GM21717 (cell line): Measurements from ENCODE around the gene RENBP.

Source experiments
- ATAC-seq: cut with Tn5 transposase; IDR thresholded peaks from one replicate; pipeline ENCODE4 v1.9.1; 2021; ENCODE audit warnings: mild to moderate bottlenecking, moderate library complexity; ENCODE audit not compliant: unreplicated experiment

Gene RENBP

DNA sequence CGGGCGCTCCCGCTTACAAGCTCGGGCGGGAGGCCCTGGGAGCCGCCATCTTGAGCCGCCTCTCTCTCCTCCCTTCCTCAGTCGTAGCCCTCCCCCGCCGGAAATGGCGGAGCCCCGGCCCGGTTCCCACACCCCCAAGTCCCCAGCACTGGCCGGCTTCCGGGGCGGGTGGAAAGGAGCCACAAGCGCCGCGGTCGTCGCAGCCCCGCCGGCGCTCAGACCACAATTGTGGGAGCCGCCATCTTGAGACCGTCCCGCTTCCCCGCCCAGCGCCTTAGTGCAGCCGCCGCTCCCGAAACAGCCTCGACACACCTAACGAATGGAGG lies 26.6 kb upstream of the RENBP start:
- peak; percentile 47 for ATAC-seq

GRCh38 chrX:153970357-153971123 lies 26.1 kb upstream of the RENBP start:
- ATAC-seq, result peak; percentile 9

DNA sequence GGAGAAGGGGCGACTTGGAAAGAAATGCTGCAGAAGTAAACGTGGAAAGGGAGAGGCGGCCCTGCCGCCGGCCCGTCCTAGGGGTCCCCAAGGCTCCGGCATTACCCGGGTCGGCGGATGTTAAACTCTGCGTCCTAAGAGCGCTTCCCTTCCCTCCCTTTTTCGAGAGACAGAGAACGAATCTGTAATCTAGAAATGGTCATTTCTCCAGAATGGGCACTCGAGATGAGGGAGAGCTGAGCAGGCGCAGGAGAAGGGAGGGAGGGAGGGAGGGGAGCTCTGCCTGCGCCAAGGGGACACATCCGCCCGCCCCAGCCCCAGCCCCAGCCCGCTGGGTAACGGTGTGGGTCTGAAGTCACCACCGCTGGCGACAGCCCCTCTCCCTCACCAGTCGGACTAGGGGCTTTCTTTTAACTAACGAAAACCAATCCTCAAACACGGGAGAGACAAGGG lies 25.5 kb upstream of the RENBP start:
- no peak for ATAC-seq

DNA sequence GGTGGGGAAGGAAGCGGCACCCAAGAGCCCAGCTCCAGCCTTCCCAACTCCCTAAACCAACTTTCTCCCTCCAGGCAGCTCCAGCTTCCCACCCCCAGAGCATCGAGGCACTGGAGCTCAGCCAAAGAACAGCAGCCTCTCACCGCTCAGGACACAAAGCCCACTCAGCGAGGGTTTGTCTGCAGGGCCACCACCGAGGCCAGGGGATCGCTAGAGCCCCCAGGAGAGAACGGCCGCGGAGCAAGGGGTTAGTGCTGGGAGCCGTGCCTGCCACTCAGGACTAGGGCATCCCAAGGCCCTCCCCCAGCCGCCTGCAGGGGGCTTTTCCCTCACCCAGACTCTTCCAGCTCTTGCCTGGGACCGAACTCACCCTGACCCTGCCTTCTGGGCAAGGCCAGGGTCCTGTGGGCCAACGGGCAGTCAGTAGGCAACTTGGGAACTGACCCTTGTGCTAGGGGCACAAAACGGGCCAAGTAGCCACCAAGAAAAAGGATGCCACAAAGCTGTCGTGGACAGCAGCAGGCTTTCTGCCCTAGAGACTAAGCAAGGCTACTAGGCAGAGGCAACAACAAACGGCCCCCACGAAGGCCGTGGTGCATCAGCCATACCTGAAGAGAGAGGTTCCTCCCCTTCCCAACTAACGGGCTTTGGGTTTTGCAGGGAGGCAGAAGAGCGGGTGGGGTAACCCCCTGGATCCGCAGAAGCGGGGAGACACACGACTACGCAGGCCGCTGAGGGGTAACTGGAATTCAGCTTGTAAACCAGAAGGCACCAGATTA lies 24.9 kb upstream of the RENBP start:
- ATAC-seq, result no peak

DNA sequence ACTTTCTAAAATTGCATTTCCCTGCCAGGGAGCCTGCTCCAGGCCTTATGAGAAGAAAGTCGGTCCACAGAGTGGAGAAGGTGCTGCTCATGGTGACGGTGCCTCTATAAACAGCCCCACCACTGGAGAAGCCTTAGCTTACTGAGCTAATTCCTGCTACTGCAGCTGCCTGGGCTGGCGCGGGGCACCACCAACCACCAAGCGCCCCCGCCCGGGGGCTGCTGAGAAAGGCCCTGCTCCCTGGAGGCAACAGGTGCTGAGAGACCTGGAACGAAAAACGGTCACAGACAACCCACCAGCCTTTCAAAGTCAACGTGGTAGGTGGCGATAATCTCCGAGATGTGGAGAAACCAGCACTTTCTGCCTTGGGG lies 24.3 kb upstream of the RENBP start:
- ATAC-seq, result no peak

GRCh38 chrX:153968255-153968654 lies 23.8 kb upstream of the RENBP start:
- ATAC-seq, result no peak

DNA sequence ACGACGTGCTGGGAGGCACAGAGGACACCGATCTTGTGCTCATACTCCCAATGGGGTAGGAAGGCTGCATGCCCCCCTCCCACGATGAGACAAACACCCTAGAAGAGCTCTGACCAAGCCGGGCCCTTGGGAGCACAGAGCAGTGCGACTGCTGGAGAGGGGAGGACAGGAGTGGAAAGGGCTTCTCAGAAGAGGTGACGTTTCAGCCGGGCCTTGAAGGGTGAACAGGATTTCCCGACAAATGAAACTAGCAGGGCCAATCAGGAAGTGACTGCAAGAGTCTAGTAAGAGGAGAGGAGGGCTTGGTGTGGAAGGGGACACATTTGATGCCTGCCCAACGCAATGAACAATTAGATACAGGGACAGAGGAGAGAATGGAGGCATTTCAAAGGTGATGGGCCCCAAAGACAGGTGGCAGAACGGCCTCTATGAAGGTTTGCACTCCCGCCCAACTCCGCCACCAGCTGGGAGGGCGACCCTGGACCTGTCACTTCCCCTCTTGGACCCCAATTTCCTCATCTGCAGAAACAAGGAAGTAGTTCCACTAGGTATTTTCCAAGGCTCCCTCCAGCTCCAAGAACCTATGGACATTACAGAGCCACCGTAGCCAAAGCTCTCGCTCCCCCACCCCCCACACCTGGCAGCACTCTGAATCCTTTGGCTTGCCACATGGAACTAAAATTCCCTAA lies 23.2 kb upstream of the RENBP start:
- no peak for ATAC-seq

DNA sequence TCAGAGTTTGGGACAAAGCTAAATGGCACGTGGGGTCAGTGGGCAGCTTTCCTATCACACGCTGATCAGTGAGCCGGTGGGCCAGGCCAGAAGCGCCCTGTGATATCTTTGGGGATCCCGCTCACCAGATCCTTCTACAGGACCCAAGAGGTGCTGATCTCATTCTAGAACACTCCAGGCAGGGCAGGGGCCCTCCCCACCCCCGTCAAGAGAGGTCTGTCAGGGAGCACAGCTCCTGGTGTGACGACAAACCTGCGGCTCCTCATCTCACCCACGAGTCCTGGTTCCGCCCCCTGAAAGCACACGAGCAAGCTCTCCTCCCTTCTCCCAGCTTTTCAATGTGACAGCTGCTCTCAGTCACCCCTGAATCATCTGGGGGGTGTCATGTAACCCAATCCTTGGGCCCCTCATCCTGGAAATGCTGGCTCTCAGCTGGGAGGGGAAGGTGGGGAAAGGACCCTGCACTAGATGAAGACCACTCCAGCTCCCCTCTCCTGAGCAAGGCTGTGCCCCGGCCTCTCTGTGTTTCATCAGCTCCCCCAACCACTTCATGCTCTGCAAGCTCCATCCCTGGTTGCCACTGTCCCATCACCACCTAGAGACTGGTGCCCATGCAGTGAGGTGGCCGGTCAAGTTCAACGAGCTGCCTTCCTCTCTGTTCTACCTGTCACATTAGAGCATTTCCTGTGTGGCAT lies 22.5 kb upstream of the RENBP start:
- ATAC-seq, result no peak

- no peak for ATAC-seq
These were observed 21.8 kb upstream of the RENBP start for GRCh38 chrX:153966283-153966688.

DNA sequence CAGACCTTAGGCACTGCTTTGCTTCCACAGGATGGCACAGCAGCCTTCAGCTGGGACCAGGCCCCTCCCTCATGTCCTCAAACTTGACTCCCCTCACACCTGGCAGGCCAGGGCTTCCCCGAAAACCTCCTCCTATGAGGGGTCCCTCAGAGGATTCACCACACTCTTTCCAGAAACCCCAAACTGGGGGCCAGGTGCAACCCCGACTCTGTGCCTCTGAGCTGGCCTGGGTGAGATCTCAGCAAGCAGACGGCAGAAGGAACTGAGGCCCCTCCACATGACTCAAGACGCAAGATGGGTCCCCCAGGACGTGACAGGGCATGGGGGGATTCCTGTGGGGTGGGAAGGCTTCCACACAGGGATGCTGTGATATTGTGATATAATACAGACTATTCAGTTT lies 21.0 kb upstream of the RENBP start:
- no peak for ATAC-seq

- ATAC-seq, result no peak
These were observed 19.7 kb upstream of the RENBP start for GRCh38 chrX:153964105-153964504.

DNA sequence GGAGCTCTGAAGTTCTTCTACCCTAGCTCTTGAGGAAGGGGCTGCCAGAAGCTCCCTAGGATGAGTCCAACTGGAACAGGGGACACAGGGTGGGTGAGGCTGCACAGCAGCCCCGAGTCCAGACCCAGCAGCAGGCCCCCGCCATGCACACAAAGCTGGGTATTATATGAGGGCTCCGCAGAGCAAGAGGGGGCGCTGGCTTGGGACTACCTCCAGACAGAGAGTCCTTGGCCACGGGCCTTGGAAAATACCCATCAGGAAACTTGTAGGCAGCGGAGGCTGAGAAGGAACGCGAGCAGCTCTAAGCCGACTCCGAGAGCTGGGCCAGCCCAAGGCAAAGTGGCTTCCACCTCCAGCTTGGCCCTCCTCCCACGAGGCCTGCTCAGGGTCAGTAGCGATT lies 19.1 kb upstream of the RENBP start:
- no peak for ATAC-seq

DNA sequence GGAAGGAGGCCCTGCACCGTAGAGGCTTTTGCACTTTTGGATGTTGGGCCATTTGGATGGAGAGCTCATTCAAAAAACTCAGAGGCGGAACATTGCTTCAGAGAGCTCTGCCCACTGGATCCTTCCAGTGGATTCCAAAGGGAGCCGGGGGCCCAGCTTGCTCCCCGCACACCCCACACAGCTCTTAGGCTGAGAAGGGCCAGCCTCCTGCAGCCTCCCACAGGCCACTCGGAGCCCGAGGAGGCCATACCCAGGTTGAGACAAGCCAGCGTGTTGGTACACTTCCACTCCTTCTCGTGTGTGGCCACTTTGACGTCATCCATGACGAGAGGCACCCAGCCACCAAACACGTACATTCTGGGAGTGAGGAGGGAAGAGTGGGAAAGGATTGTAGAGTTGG lies 16.8 kb upstream of the RENBP start:
- ATAC-seq, result no peak

- ATAC-seq, result no peak
These were observed 16.3 kb upstream of the RENBP start for GRCh38 chrX:153960786-153961185.

- no peak for ATAC-seq
These were observed 15.6 kb upstream of the RENBP start for GRCh38 chrX:153960077-153960476.

DNA sequence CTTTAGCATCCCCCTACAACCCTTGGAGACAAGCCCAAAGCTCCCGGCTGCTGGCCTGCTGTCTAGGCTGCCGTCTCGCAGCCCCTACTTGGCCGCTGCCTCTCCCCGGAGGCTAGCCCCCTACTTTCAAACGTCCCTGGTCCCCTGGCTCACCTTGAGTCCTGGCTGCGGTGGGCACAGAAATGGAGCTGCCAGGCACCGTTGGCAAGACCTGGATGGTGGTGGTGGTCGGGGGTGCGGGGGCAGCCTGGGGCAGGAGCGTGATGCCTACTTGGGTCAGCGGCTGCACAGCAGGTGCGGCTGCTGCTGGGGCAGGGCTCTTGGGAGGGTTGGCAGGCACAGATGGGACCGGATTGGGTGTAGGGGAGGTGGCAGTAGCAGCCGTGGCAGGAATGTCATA lies 15.2 kb upstream of the RENBP start:
- ATAC-seq, result no peak

DNA sequence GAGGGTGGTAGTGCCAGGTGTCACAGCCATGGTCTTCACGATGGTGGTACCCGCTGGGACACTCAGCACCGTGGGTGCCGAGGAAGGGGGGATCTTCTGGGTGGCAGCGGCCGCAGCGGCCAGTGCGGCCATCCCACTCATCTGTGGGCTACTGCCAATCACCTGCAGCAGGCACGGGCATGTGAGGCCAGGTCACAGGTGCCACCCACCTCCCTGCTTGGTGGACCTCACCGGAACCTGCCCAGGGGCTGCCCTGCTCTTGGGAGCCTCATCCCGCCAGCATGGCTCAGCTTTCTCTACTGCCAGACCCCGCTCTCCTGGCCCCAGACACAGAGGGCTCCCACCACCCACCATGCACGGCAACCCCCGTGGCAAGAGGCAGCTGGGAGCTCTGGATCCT lies 14.2 kb upstream of the RENBP start:
- ATAC-seq, result no peak

- no peak for ATAC-seq
These were observed 12.8 kb upstream of the RENBP start for GRCh38 chrX:153957224-153957623.

- ATAC-seq, result no peak
These were observed 11.8 kb upstream of the RENBP start for GRCh38 chrX:153956044-153956907.

GRCh38 chrX:153955228-153955732 lies 10.8 kb upstream of the RENBP start:
- ATAC-seq, result no peak
